ENCODE results near the gene RBM23. TPM values are rescaled to one million over a fixed set of nuclear protein-coding genes. Genes with fewer than 3 reads are reported as not detected.

The RBM23 gene
- 63.1 to 66.7 TPM (median 65.4 TPM) in 5 replicates for total RNA-seq (2022; extraction: Qiagen RNA extraction; ENCODE audit: low read depth)

GRCh38 chr14:22918804-22919600 is at the start of gene RBM23:
TSS of gene RBM23 (minus strand) at chr14:22919149.

GRCh38 chr14:22929104-22929960 is 10.4 kb upstream of the RBM23 start, which contains the start of gene PRMT5:
TSS of gene PRMT5 (minus strand) at chr14:22929376. CDS start at chr14:22929361, 15 bp downstream.

GRCh38 chr14:22883173-22883976 is 35.6 kb downstream of the RBM23 start, which contains the start of gene REM2:
TSS of gene REM2 (plus strand) at chr14:22883222. CDS start at chr14:22883288, 66 bp downstream.

GRCh38 chr14:22871224-22872032 is 47.5 kb downstream of the RBM23 start, which contains the start of gene LRP10:
TSS of gene LRP10 (plus strand) at chr14:22871740. CDS start at chr14:22872304, 564 bp downstream.

Other genes starting within 250 kb of the RBM23 start
- gene OXA1L, start 152.5 kb downstream of the RBM23 start, total RNA-seq (2022; extraction: Qiagen RNA extraction; ENCODE audit: low read depth) = 152 to 169 TPM (median 161 TPM) in 5 replicates
- 9.8 to 19.1 TPM (median 12.0 TPM) in 5 replicates for gene SLC7A7, start 103.7 kb downstream of the RBM23 start, total RNA-seq (2022; extraction: Qiagen RNA extraction; ENCODE audit: low read depth)
- gene MRPL52, start 89.3 kb downstream of the RBM23 start, total RNA-seq (2022; extraction: Qiagen RNA extraction; ENCODE audit: low read depth) = 135 to 197 TPM (median 194 TPM) in 5 replicates
- 0.52 to 1.3 TPM (median 0.75 TPM) in 5 replicates for gene MMP14, start 82.6 kb downstream of the RBM23 start, total RNA-seq (2022; extraction: Qiagen RNA extraction; ENCODE audit: low read depth)
- 74.7 to 82.6 TPM (median 81.9 TPM) in 5 replicates for gene LRP10, start 47.4 kb downstream of the RBM23 start, total RNA-seq (2022; extraction: Qiagen RNA extraction; ENCODE audit: low read depth)
- 0.29 to 0.46 TPM (median 0.39 TPM) in 5 replicates for gene REM2, start 35.9 kb downstream of the RBM23 start, total RNA-seq (2022; extraction: Qiagen RNA extraction; ENCODE audit: low read depth)
- 109 to 127 TPM (median 119 TPM) in 5 replicates for gene PRMT5, start 10.2 kb upstream of the RBM23 start, total RNA-seq (2022; extraction: Qiagen RNA extraction; ENCODE audit: low read depth)
- 34.8 to 39.4 TPM (median 36.3 TPM) in 5 replicates for gene HAUS4, start 37.9 kb upstream of the RBM23 start, total RNA-seq (2022; extraction: Qiagen RNA extraction; ENCODE audit: low read depth)
- gene AJUBA, start 63.4 kb upstream of the RBM23 start, total RNA-seq (2022; extraction: Qiagen RNA extraction; ENCODE audit: low read depth) = 36.4 to 45.2 TPM (median 40.3 TPM) in 5 replicates
- 3.0 to 4.1 TPM (median 3.3 TPM) in 5 replicates for gene C14orf93, start 91.0 kb upstream of the RBM23 start, total RNA-seq (2022; extraction: Qiagen RNA extraction; ENCODE audit: low read depth)
- 296 to 345 TPM (median 321 TPM) in 5 replicates for gene PSMB5, start 115.8 kb upstream of the RBM23 start, total RNA-seq (2022; extraction: Qiagen RNA extraction; ENCODE audit: low read depth)
- gene PSMB11, start 123.1 kb upstream of the RBM23 start, total RNA-seq (2022; extraction: Qiagen RNA extraction; ENCODE audit: low read depth) = not detected in 5 replicates
- gene CDH24, start 138.4 kb upstream of the RBM23 start, total RNA-seq (2022; extraction: Qiagen RNA extraction; ENCODE audit: low read depth) = 3.4 to 6.1 TPM (median 4.9 TPM) in 5 replicates
- gene ACIN1, start 176.0 kb upstream of the RBM23 start, total RNA-seq (2022; extraction: Qiagen RNA extraction; ENCODE audit: low read depth) = 109 to 121 TPM (median 111 TPM) in 5 replicates
- gene C14orf119, start 176.4 kb upstream of the RBM23 start, total RNA-seq (2022; extraction: Qiagen RNA extraction; ENCODE audit: low read depth) = 77.8 to 107 TPM (median 105 TPM) in 5 replicates
- gene CIROP, start 185.8 kb upstream of the RBM23 start, total RNA-seq (2022; extraction: Qiagen RNA extraction; ENCODE audit: low read depth) = not detected in 5 replicates
- gene CEBPE, start 200.1 kb upstream of the RBM23 start, total RNA-seq (2022; extraction: Qiagen RNA extraction; ENCODE audit: low read depth) = 0.05 to 0.06 TPM in 2 of 5 replicates, not detected in the others